Measurements from ENCODE around the gene HOXB5.

HOXB5 gene

DNA sequence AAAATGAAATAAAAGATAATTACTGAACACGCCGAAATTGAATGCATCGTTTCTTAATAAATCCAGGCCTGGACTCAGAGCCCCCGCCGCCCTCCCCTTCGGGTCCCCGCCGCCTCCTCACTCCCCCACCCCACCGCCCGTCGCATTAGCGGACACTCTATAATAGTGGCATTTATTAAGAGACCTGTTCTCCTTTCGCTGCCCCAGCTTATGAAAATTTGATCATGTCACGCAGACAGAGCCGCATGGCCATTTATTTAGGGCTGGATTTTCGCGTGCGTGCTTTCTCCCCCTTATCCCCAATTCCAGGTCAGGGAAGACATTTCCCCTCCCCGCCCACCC, 42.4 kb downstream of the HOXB5 start:
- DNase-seq (ENCODE audit: low read depth) = no peak
- no peak overlapping the region for H3K4me3 ChIP-seq (ENCODE audit: low read depth, low read length)
- TF ChIP-seq, protein P1, sequence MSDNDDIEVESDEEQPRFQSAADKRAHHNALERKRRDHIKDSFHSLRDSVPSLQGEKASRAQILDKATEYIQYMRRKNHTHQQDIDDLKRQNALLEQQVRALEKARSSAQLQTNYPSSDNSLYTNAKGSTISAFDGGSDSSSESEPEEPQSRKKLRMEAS (IDR thresholded peaks at IDR 0.05; ENCODE audit: low read depth, low read length) = no peak
- no peak for TF ChIP-seq POLR2A (IDR thresholded peaks at IDR 0.05; ENCODE audit: extremely low read depth, insufficient read length)
- no peak for TF ChIP-seq MYC (IDR thresholded peaks at IDR 0.05; ENCODE audit: low read depth, low read length)
- TF ChIP-seq, protein P2, sequence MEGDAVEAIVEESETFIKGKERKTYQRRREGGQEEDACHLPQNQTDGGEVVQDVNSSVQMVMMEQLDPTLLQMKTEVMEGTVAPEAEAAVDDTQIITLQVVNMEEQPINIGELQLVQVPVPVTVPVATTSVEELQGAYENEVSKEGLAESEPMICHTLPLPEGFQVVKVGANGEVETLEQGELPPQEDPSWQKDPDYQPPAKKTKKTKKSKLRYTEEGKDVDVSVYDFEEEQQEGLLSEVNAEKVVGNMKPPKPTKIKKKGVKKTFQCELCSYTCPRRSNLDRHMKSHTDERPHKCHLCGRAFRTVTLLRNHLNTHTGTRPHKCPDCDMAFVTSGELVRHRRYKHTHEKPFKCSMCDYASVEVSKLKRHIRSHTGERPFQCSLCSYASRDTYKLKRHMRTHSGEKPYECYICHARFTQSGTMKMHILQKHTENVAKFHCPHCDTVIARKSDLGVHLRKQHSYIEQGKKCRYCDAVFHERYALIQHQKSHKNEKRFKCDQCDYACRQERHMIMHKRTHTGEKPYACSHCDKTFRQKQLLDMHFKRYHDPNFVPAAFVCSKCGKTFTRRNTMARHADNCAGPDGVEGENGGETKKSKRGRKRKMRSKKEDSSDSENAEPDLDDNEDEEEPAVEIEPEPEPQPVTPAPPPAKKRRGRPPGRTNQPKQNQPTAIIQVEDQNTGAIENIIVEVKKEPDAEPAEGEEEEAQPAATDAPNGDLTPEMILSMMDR (IDR thresholded peaks at IDR 0.05; ENCODE audit: low read depth, low read length) = no peak

DNA sequence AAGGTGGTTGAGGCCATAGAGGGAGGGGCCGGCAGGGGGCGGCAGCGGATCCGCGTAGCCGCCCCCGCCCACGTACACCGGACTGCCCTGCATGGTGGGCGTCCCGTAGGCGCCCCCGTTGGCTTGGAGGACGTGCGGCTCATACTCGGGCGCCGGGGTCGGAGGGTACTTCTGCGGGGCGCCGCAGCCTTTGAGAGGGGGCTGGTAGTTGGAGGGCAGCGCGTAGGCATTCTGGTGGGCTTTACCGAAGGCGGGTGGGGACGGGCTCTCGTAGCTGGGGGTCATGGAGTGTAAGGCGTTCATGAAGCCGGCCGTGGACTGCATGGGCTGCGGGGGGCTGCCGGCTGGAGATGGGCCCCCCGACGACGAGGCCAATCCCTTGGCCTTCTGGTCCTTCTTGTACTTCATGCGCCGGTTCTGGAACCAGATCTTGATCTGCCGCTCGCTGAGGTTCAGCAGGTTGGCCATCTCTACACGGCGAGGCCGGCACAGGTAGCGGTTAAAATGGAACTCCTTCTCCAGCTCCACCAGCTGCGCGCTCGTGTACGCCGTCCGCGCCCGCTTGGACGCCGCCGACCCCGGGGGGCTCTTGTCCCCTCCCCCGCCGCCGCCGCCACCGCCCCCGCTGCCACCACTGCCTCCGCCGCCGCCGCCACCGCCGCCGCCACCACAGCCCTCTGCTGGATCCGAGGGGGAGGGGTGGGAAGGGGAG, 42.9 kb downstream of the HOXB5 start:
- no peak for DNase-seq (ENCODE audit: low read depth)
- no peak overlapping the region for H3K4me3 ChIP-seq (ENCODE audit: low read depth, low read length)
- TF ChIP-seq, protein P2 (IDR thresholded peaks at IDR 0.05; ENCODE audit: low read depth, low read length) = no peak
- TF ChIP-seq POLR2A (IDR thresholded peaks at IDR 0.05; ENCODE audit: extremely low read depth, insufficient read length) = no peak

DNA sequence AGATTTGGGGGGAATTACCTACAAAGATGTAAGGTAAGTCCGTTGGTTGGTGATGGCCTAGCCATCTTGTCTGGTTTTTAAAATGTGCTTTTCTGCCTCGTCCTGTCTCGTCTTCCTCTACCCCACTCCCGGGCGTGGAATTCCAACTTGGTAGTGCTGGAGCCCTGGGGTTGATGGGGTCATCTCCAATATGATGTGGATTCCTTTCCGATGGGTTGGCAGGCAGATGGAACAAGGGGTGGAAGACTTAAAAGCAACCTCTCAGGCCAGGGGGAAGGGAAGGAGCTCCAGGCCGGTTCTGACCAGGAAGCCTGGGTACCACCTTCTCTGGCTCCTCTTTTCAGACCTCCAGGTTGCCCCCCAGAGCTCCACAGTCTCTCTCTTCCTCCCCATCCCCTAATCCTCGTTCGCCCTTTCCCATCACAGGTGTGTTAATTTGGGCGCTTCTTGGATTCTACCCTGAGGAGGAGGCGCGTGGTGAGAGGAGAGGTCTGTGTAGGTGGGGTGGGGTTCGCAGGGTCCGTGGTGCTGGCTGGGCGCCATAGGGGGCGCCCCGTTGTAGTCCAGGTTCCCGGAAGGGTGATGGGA, 43.6 kb downstream of the HOXB5 start:
- DNase-seq (ENCODE audit: low read depth) = no peak
- TF ChIP-seq, protein P1 (IDR thresholded peaks at IDR 0.05; ENCODE audit: low read depth, low read length) = no peak
- TF ChIP-seq, protein P2 (IDR thresholded peaks at IDR 0.05; ENCODE audit: low read depth, low read length) = no peak
- no peak for TF ChIP-seq POLR2A (IDR thresholded peaks at IDR 0.05; ENCODE audit: extremely low read depth, insufficient read length)
- no peak for TF ChIP-seq MYC (IDR thresholded peaks at IDR 0.05; ENCODE audit: low read depth, low read length)
- H3K4me3 ChIP-seq (ENCODE audit: low read depth, low read length) = no peak overlapping the region

DNA sequence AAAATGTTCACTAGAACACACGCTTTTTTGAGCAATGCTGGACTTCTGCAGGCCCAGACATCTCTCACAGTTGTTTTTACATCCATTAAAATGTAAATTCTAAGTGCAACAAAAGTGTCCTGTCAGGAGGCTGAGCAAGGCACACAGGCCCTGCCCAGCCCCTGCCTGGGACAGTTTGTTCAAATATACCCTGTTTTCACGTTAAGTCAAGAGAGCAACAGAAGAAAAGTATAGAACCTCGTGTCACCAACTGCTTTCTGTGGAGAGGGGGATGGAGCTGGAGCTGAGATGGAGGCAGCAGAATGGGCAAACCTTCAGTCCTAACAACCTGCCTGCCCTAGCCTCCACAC, 44.3 kb downstream of the HOXB5 start:
- DNase-seq (ENCODE audit: low read depth) = no peak
- H3K4me3 ChIP-seq (ENCODE audit: low read depth, low read length) = no peak overlapping the region
- no peak for TF ChIP-seq POLR2A (IDR thresholded peaks at IDR 0.05; ENCODE audit: extremely low read depth, insufficient read length)
- no peak for TF ChIP-seq MYC (IDR thresholded peaks at IDR 0.05; ENCODE audit: low read depth, low read length)

DNA sequence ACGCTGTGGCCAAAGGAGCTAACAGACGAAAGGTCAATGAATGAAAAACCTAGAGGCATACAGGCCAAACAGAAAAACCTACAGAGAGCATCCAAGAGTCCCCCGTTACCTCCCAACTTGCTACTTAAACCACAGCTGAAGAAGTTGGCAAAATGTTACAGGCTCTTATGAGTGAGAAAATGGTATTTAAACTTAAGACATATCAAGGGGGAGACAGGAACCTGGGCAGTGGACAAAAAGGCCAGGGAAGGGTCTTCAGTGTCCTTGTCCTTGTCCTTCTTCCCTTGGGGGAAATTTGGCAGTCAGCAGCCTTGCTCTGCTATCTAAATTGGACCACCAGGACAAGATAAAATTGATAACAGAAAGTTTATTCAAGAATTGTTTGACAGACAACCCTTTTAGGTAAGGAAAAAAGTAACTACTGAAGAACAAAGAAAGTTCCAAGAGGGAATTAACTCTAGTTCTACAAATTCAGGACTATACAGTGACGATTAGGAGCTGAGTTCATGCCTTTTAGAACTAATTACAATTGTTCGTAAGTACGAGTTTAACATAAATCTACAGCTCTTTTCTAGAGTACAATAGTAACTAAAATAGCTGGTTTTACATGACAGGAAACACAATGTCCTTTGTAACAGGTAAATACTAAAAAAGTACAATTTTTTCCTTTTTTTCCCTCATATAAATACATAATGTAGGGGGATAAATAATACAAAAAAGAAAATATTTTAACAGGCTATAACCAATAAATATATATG, 44.9 kb downstream of the HOXB5 start:
- no peak overlapping the region for H3K4me3 ChIP-seq (ENCODE audit: low read depth, low read length)
- TF ChIP-seq, protein P2 (IDR thresholded peaks at IDR 0.05; ENCODE audit: low read depth, low read length) = no peak
- TF ChIP-seq, protein P1 (IDR thresholded peaks at IDR 0.05; ENCODE audit: low read depth, low read length) = no peak
- TF ChIP-seq POLR2A (IDR thresholded peaks at IDR 0.05; ENCODE audit: extremely low read depth, insufficient read length) = no peak
- DNase-seq (ENCODE audit: low read depth) = no peak

DNA sequence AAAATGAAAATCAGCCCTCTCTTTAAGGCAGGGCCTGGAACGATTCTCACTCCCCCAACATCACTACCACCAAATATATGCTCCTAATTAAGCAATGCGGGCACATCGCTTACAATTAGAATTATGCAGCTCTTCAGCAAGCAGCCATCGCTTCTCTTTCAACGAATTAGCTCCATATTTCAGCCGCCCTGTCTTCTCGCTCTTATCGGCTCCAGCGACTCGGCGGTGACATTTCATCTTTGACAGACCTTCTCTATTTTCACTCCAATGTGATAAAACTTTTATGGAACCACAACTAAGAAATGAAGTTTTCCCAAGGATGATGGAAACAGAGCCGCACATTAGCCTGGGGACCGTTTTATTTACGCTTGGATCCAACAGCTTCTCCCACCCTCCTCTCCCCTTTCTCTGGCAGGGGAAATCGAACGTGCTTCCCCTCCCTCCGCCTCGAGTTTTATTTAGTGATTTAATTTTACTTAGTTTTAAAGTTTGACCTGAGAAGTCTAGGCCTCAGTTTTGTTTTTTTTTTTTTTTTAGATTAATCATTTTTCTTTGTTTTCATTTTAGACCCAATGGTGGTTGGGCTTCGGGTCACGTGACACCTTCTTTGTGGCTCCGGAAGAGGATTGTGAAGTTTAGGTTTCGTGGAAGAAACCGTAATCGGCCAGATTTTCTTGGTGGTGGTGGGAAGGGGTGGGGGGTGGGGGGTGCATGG, 45.6 kb downstream of the HOXB5 start:
- H3K4me3 ChIP-seq (ENCODE audit: low read depth, low read length) = no peak overlapping the region
- TF ChIP-seq, protein P2 (IDR thresholded peaks at IDR 0.05; ENCODE audit: low read depth, low read length) = no peak
- TF ChIP-seq MYC (IDR thresholded peaks at IDR 0.05; ENCODE audit: low read depth, low read length) = no peak
- TF ChIP-seq, protein P1 (IDR thresholded peaks at IDR 0.05; ENCODE audit: low read depth, low read length) = no peak
- TF ChIP-seq POLR2A (IDR thresholded peaks at IDR 0.05; ENCODE audit: extremely low read depth, insufficient read length) = no peak
- no peak for DNase-seq (ENCODE audit: low read depth)

Data from NB4 (cell line).